Mesenchymal stem cell (in vitro differentiated cells and primary cell): ENCODE data around the gene NCOA4.
"Not testable (repeated sequence)": the region's sequence is repeated elsewhere in the genome, so short reads cannot be mapped to it uniquely, and the experiment has no call there.

ENCODE experiments used
- DNase-seq: peaks from one replicate; pipeline ENCODE4 v3.0.0-alpha.2; 2013
- H2AFZ ChIP-seq: one replicate; pipeline ENCODE4 v1.6.1; 2013; ENCODE audit warnings: low read depth, mild to moderate bottlenecking, control low read depth, inconsistent platforms, low read length, moderate library complexity
- H2AK5ac ChIP-seq: 2 replicates; pipeline ENCODE4 v1.6.1; 2013; ENCODE audit warnings: low read length, moderate library complexity, mild to moderate bottlenecking, inconsistent platforms; ENCODE audit not compliant: severe bottlenecking
- H2BK120ac ChIP-seq: one replicate; pipeline ENCODE4 v1.6.1; 2013; ENCODE audit warnings: low read depth, mild to moderate bottlenecking, inconsistent platforms, low read length, moderate library complexity
- H2BK12ac ChIP-seq, 2 experiments: one replicate each; pipeline ENCODE4 v1.6.1; 2013; ENCODE audit warnings: inconsistent platforms in 2 of 2, low read length in 2 of 2, mild to moderate bottlenecking in 2 of 2, moderate library complexity in 2 of 2, control low read depth in 1 of 2
- H2BK15ac ChIP-seq: one replicate; pipeline ENCODE4 v1.6.1; 2013; ENCODE audit warnings: mild to moderate bottlenecking, low read depth, inconsistent platforms; ENCODE audit not compliant: poor library complexity, severe bottlenecking
- H2BK5ac ChIP-seq: 2 replicates; pipeline ENCODE4 v1.6.1; 2013; ENCODE audit warnings: low read depth, mild to moderate bottlenecking, low read length, control low read depth, inconsistent platforms; ENCODE audit not compliant: poor library complexity, severe bottlenecking
- H3K14ac ChIP-seq, 2 experiments: one replicate each; pipeline ENCODE4 v1.6.1; 2013; ENCODE audit warnings: inconsistent platforms in 2 of 2, low read length in 2 of 2, control low read depth in 1 of 2, mild to moderate bottlenecking in 1 of 2, moderate library complexity in 1 of 2
- H3K18ac ChIP-seq, 2 experiments: one replicate each; pipeline ENCODE4 v1.6.1; 2013; ENCODE audit warnings: inconsistent platforms in 2 of 2, low read length in 2 of 2, control low read depth in 1 of 2, low read depth in 1 of 2, mild to moderate bottlenecking in 1 of 2
- H3K23ac ChIP-seq, 2 experiments: one replicate each; pipeline ENCODE4 v1.6.1; 2013; ENCODE audit warnings: inconsistent platforms in 2 of 2, low read length in 2 of 2, mild to moderate bottlenecking in 2 of 2, moderate library complexity in 2 of 2, control low read depth in 1 of 2
- H3K27ac ChIP-seq: 2 replicates; pipeline ENCODE4 v1.5.1; 2013; ENCODE audit warnings: mild to moderate bottlenecking, moderate library complexity, low read length, control low read depth, inconsistent platforms; ENCODE audit not compliant: poor library complexity, severe bottlenecking
- H3K27me3 ChIP-seq, 2 experiments: 2 replicates each; pipeline versions ENCODE4 v1.6.1 to v1.7.0; 2013; ENCODE audit warnings: low read length in 2 of 2, mild to moderate bottlenecking in 2 of 2, moderate library complexity in 2 of 2, control low read depth in 1 of 2, inconsistent platforms in 1 of 2; ENCODE audit not compliant: control insufficient read depth in 1 of 2, insufficient read depth in 1 of 2
- H3K36me3 ChIP-seq, 2 experiments: 2 replicates each; pipeline versions ENCODE4 v1.6.1 to v1.7.0; 2013; ENCODE audit warnings: low read length in 2 of 2, control low read depth in 1 of 2, inconsistent platforms in 1 of 2, low read depth in 1 of 2, mild to moderate bottlenecking in 1 of 2; ENCODE audit not compliant: insufficient read depth in 2 of 2, control insufficient read depth in 1 of 2
- H3K4ac ChIP-seq, 2 experiments: one replicate each; pipeline ENCODE4 v1.6.1; 2013; ENCODE audit warnings: inconsistent platforms in 2 of 2, low read length in 2 of 2, mild to moderate bottlenecking in 2 of 2, moderate library complexity in 2 of 2, control low read depth in 1 of 2, low read depth in 1 of 2
- H3K4me1 ChIP-seq: 2 replicates; pipeline ENCODE4 v1.6.1; 2013; ENCODE audit warnings: low read depth, low read length, control low read depth; ENCODE audit not compliant: control insufficient read depth, insufficient read depth
- H3K4me2 ChIP-seq: 2 replicates; pipeline ENCODE4 v1.6.1; 2013; ENCODE audit warnings: low read length, mild to moderate bottlenecking, inconsistent platforms; ENCODE audit not compliant: poor library complexity, severe bottlenecking
- H3K4me3 ChIP-seq, 2 experiments: 2 replicates each; pipeline versions ENCODE4 v1.5.1 to v1.7.0; 2013; ENCODE audit warnings: low read length in 2 of 2, mild to moderate bottlenecking in 2 of 2, control low read depth in 1 of 2, low read depth in 1 of 2; ENCODE audit not compliant: insufficient read depth in 1 of 2
- H3K79me1 ChIP-seq: replicated peaks from 2 replicates; pipeline ENCODE4 v1.6.1; 2013; ENCODE audit warnings: mild to moderate bottlenecking, control low read depth, low read length, inconsistent platforms; ENCODE audit not compliant: poor library complexity, severe bottlenecking
- H3K9ac ChIP-seq: 2 replicates; pipeline ENCODE4 v1.7.0; 2013; ENCODE audit warnings: mild to moderate bottlenecking, low read length, moderate library complexity
- H3K9me3 ChIP-seq: 2 replicates; pipeline ENCODE4 v1.7.0; 2013; ENCODE audit warnings: mild to moderate bottlenecking, low read length; ENCODE audit not compliant: control insufficient read depth
- H4K8ac ChIP-seq: one replicate; pipeline ENCODE4 v1.6.1; 2013; ENCODE audit warnings: inconsistent platforms, mild to moderate bottlenecking, low read length, moderate library complexity
- H4K91ac ChIP-seq: one replicate; pipeline ENCODE4 v1.6.1; 2013; ENCODE audit warnings: mild to moderate bottlenecking, low read length, inconsistent platforms
- WGBS: methylation state at CpG from one replicate; pipeline ENCODE4 v1.1.7; 2013; ENCODE audit warnings: mixed read lengths; 5-methylcytosine and 5-hydroxymethylcytosine counted together

The NCOA4 gene

GRCh38 chr10:45997994-45998763 is 32.2 kb downstream of the NCOA4 start:
- Histone ChIP-seq H2BK120ac (no peak overlapping the region), H2BK5ac (no peak overlapping the region), H4K91ac (no peak overlapping the region), H3K14ac (no peak overlapping the region), H3K36me3 (peaks cover 21 to 56% of the 10 kb centered on the region in 2 experiments), H2BK12ac (no peak overlapping the region), H3K27ac (no peak overlapping the region), H2BK15ac (no peak overlapping the region), H4K8ac (no peak overlapping the region), H3K4me1 (no peaks in the 10 kb centered on the region), H3K4ac (no peak overlapping the region), H3K27me3 (no peaks in the 10 kb centered on the region), H2AFZ (no peak overlapping the region), H3K4me3 (no peak overlapping the region), H3K4me2 (no peak overlapping the region), H3K9ac (no peak overlapping the region), H3K9me3 (no peaks in the 10 kb centered on the region), H3K18ac (no peak overlapping the region), H2AK5ac (no peak overlapping the region), H3K79me1 (peaks cover 18% of the 10 kb centered on the region), H3K23ac (no peak overlapping the region)
- DNase-seq = no peak
- WGBS = 100% methylated on average over 2 of the region's 5 CpGs

DNA sequence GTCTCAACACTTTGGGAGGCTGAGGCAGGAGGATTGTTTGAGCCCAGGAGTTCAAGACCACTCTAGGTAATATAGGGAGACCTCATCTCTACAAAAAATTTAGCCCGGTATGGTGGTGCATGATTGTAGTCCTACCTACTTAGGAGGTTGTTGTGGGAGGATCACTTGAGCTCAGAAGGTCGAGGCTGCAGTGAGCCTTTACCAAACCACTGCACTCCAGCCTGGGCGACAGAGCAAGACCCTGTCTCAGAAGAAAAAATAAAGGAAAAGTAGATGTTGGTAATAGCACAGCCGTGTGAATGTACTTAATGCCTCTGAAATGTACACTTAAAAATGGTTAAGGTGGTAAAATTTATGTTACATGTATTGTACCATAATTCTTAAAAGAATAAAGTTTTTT is 32.9 kb downstream of the NCOA4 start:
- WGBS = 100% methylated on average over 3 of the region's 4 CpGs
- no peak overlapping the region for H3K18ac ChIP-seq
- no peaks in the 10 kb centered on the region for H3K9me3 ChIP-seq
- no peaks in the 10 kb centered on the region for H3K27me3 ChIP-seq
- no peak for DNase-seq
- H4K91ac ChIP-seq = no peak overlapping the region
- H4K8ac ChIP-seq = no peak overlapping the region
- H3K4me2 ChIP-seq = no peak overlapping the region
- H2AFZ ChIP-seq = no peak overlapping the region
- H2AK5ac ChIP-seq = no peak overlapping the region
- no peak overlapping the region for H2BK15ac ChIP-seq
- no peaks in the 10 kb centered on the region for H3K4me1 ChIP-seq
- H2BK120ac ChIP-seq = no peak overlapping the region
- no peak overlapping the region for H3K4ac ChIP-seq
- no peak overlapping the region for H3K14ac ChIP-seq
- no peak overlapping the region for H3K9ac ChIP-seq
- H3K36me3 ChIP-seq = peaks cover 18 to 53% of the 10 kb centered on the region in 2 experiments
- no peak overlapping the region for H2BK12ac ChIP-seq
- H3K4me3 ChIP-seq = no peak overlapping the region
- peaks cover 14% of the 10 kb centered on the region for H3K79me1 ChIP-seq
- H3K23ac ChIP-seq = no peak overlapping the region
- H2BK5ac ChIP-seq = no peak overlapping the region
- no peak overlapping the region for H3K27ac ChIP-seq

DNA sequence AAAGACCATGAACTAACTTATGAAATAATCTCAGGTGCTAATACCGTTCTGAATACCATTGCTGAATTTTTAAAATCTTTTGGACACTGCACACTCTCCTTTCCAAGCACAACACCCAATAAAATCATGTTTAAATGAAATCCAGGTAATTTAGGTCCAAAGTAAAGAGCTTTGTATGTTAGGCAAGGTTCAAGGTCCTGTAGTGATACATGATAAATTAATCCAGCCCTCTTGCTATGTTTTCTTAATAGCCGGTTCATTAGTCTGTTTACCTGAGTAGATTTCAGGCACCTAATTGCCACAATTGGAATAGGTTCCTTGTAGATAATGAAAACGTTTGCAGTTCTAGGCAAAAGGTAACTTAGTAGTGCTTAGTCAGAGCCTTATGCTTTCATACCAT is 44.8 kb downstream of the NCOA4 start:
- H2AK5ac ChIP-seq, H2BK120ac ChIP-seq, H2BK15ac ChIP-seq, DNase-seq, H4K91ac ChIP-seq, H3K9ac ChIP-seq, H3K4me1 ChIP-seq, H4K8ac ChIP-seq, H3K27me3 ChIP-seq, H3K4me3 ChIP-seq, H2BK5ac ChIP-seq, H2AFZ ChIP-seq, H3K27ac ChIP-seq, H3K79me1 ChIP-seq, H2BK12ac ChIP-seq, H3K4me2 ChIP-seq, H3K23ac ChIP-seq, H3K9me3 ChIP-seq, H3K18ac ChIP-seq, H3K14ac ChIP-seq, H3K4ac ChIP-seq: not testable (repeated sequence)
- H3K36me3 ChIP-seq = peaks cover 5 to 29% of the 10 kb centered on the region in 2 experiments
- 95% methylated on average over 2 of the region's 3 CpGs for WGBS

- H3K18ac ChIP-seq, H3K9me3 ChIP-seq, DNase-seq, H3K4me2 ChIP-seq, H3K9ac ChIP-seq, H2BK15ac ChIP-seq, H3K79me1 ChIP-seq, H4K91ac ChIP-seq, H3K14ac ChIP-seq, H3K4me1 ChIP-seq, H4K8ac ChIP-seq, H2AK5ac ChIP-seq, H2BK12ac ChIP-seq, H3K27me3 ChIP-seq, H3K23ac ChIP-seq, H3K4me3 ChIP-seq, H2BK120ac ChIP-seq, H2AFZ ChIP-seq, H3K4ac ChIP-seq, H2BK5ac ChIP-seq: not testable (repeated sequence)
- Histone ChIP-seq H3K36me3 (peaks cover 3 to 29% of the 10 kb centered on the region in 2 experiments), H3K27ac (peak overlapping the region; percentile 46)
- 94% methylated on average over 1 of the region's 2 CpGs for WGBS
Measured at GRCh38 chr10:45984473-45984872, 46.0 kb downstream of the NCOA4 start.
